Measurements from ENCODE around the gene SYT14. TPM values are rescaled to one million over a fixed set of nuclear protein-coding genes. Genes with fewer than 3 reads are reported as not detected.

SYT14 gene
- polyA plus RNA-seq, 3 donors, result 0.09 TPM; not detected in 2

Other genes with a start within 250 kb of the SYT14 start
- 10 to 100 TPM in 1 of 3 donors, 1 to 10 TPM in 2; 1.3 to 17.5 (median 4.9) TPM for gene HSD11B1, start 233.4 kb upstream of the SYT14 start, polyA plus RNA-seq
- gene TRAF3IP3, start 182.2 kb upstream of the SYT14 start, polyA plus RNA-seq, result 1 to 10 TPM in 2 of 3 donors, under 1 TPM in 1; 0.22 to 6.3 (median 1.8) TPM
- gene C1orf74, start 153.7 kb upstream of the SYT14 start, polyA plus RNA-seq, result under 1 TPM; 0.22 to 0.56 (median 0.44) TPM
- 10 to 100 TPM in 1 of 3 donors, 1 to 10 TPM in 2; 1.8 to 10.4 (median 2.0) TPM for gene IRF6, start 132.1 kb upstream of the SYT14 start, polyA plus RNA-seq
- gene UTP25, start 110.2 kb upstream of the SYT14 start, polyA plus RNA-seq, result 1 to 10 TPM; 1.7 to 3.6 (median 2.0) TPM

Data from adipose tissue (tissue), 3 donors.